HG03108 (cell line): ENCODE measurements around the gene ILK.

Source experiments
- ATAC-seq: cut with Tn5 transposase; IDR thresholded peaks from one replicate; pipeline ENCODE4 v1.9.1; 2021; ENCODE audit warnings: moderate library complexity; ENCODE audit not compliant: unreplicated experiment

The ILK gene

GRCh38 chr11:6603287-6604080 is at the start of gene ILK, which contains the start of gene RRP8:
Gene ILK, plus strand, starts transcription at chr11:6603774. Its CDS starts 498 bp downstream, at chr11:6604272.
Gene RRP8, minus strand, starts transcription at chr11:6603616. Its CDS starts 114 bp downstream, at chr11:6603502.
- ATAC-seq: peak; percentile 61

GRCh38 chr11:6554828-6555706 is 48.5 kb upstream of the ILK start:
- no peak for ATAC-seq

- no peak for ATAC-seq
Observed at GRCh38 chr11:6556139-6556949, 47.2 kb upstream of the ILK start.

GRCh38 chr11:6557063-6557462 is 46.5 kb upstream of the ILK start:
- ATAC-seq: no peak

- ATAC-seq: no peak
Observed at GRCh38 chr11:6557761-6558674, 45.6 kb upstream of the ILK start.

GRCh38 chr11:6559369-6559768 is 44.2 kb upstream of the ILK start:
- ATAC-seq: no peak

GRCh38 chr11:6561288-6561687 is 42.3 kb upstream of the ILK start:
- no peak for ATAC-seq

- ATAC-seq: no peak
Observed at GRCh38 chr11:6563121-6563619, 40.4 kb upstream of the ILK start.

- ATAC-seq: no peak
Observed at GRCh38 chr11:6563667-6564066, 39.9 kb upstream of the ILK start.

- no peak for ATAC-seq
Observed at GRCh38 chr11:6565325-6565724, 38.2 kb upstream of the ILK start.

- no peak for ATAC-seq
Observed at GRCh38 chr11:6565988-6566703, 37.4 kb upstream of the ILK start.

GRCh38 chr11:6566704-6567370 is 36.7 kb upstream of the ILK start:
- no peak for ATAC-seq

GRCh38 chr11:6567371-6567745 is 36.2 kb upstream of the ILK start:
- no peak for ATAC-seq

- no peak for ATAC-seq
Observed at GRCh38 chr11:6568191-6568918, 35.2 kb upstream of the ILK start.

GRCh38 chr11:6569706-6570105 is 33.9 kb upstream of the ILK start:
- ATAC-seq: no peak

- ATAC-seq: no peak
Observed at GRCh38 chr11:6570691-6571427, 32.7 kb upstream of the ILK start.

GRCh38 chr11:6571434-6572008 is 32.1 kb upstream of the ILK start:
- no peak for ATAC-seq
